H1 (cell line): ENCODE measurements around the gene KLHDC10. TPM values are rescaled to one million over a fixed set of nuclear protein-coding genes. Genes with fewer than 3 reads are reported as not detected.

Experiments
- CTCF ChIA-PET: fragments of 300-600 bp; sonication (Branson Sonifier 250); formaldehyde crosslinking; loops from one replicate; lab custom pipeline; 2021; ENCODE audit not compliant: partially characterized antibody; lab: Charles Lee
- POLR2A ChIA-PET: fragments of 300-600 bp; sonication (Branson Sonifier 250); formaldehyde crosslinking; loops from one replicate; lab custom pipeline; 2021; ENCODE audit warnings: inconsistent platforms; ENCODE audit not compliant: partially characterized antibody; lab: Charles Lee
- DNase-seq, 2 experiments: peaks; one replicate each; pipeline versions ENCODE4 v3.0.0 to v3.0.0-alpha.2; 2010 to 2022; ENCODE audit warnings: low spot score in 2 of 2, low read depth in 1 of 2, mixed read lengths in 1 of 2
- FAIRE-seq: peaks from 2 replicates; lab custom pipeline; 2011; peaks lifted over from hg19 to GRCh38; lab: Jason Lieb, UNC
- H2AFZ ChIP-seq: 2 replicates; pipeline ENCODE4 v1.8.1; 2012; ENCODE audit warnings: low read length, inconsistent platforms
- H2AK5ac ChIP-seq: 2 replicates; pipeline ENCODE4 v1.6.1; 2013; ENCODE audit warnings: low read depth, low read length
- H2BK120ac ChIP-seq: replicated peaks from 2 replicates; pipeline ENCODE3; 2013; ENCODE audit warnings: low read depth, low read length, inconsistent platforms
- H2BK12ac ChIP-seq: 2 replicates; pipeline ENCODE4 v1.6.1; 2013; ENCODE audit warnings: low read depth, low read length
- H2BK15ac ChIP-seq: 2 replicates; pipeline ENCODE4 v1.6.1; 2013; ENCODE audit warnings: low read length
- H2BK20ac ChIP-seq: 2 replicates; pipeline ENCODE4 v1.6.1; 2013; ENCODE audit warnings: low read length
- H2BK5ac ChIP-seq: 2 replicates; pipeline ENCODE4 v1.6.1; 2013; ENCODE audit warnings: low read depth, low read length
- H3K14ac ChIP-seq: 2 replicates; pipeline ENCODE4 v1.6.1; 2013; ENCODE audit warnings: inconsistent platforms; ENCODE audit not compliant: insufficient read length
- H3K18ac ChIP-seq: 2 replicates; pipeline ENCODE4 v1.6.1; 2013; ENCODE audit warnings: low read length; ENCODE audit errors: extremely low read depth
- H3K23ac ChIP-seq: 2 replicates; pipeline ENCODE4 v1.6.1; 2013; ENCODE audit warnings: inconsistent platforms; ENCODE audit not compliant: insufficient read length
- H3K23me2 ChIP-seq: 2 replicates; pipeline ENCODE4 v1.6.1; 2013; ENCODE audit warnings: low read depth, low read length
- H3K27ac ChIP-seq: 2 replicates; pipeline ENCODE4 v1.6.1; 2011; ENCODE audit warnings: low read depth, low read length, inconsistent platforms
- H3K27me3 ChIP-seq, 4 experiments: replicated peaks in 1 of 4; 1 replicate in 1 of 4; 2 replicates in 3 of 4; pipeline versions ENCODE4 v1.6.1 to v1.8.1; 2011 to 2013; ENCODE audit warnings: low read length in 3 of 4, mild to moderate bottlenecking in 3 of 4, inconsistent platforms in 2 of 4, mixed read lengths in 2 of 4, moderate library complexity in 1 of 4; ENCODE audit not compliant: control insufficient read depth in 3 of 4, insufficient read depth in 3 of 4; ENCODE audit errors: extremely low read depth in 1 of 4
- H3K36me3 ChIP-seq, 4 experiments: 2 replicates each; pipeline versions ENCODE4 v1.6.1 to v1.8.1; 2011 to 2013; ENCODE audit warnings: mild to moderate bottlenecking in 4 of 4, low read length in 3 of 4, moderate library complexity in 2 of 4, control low read depth in 1 of 4, inconsistent platforms in 1 of 4; ENCODE audit not compliant: insufficient read depth in 4 of 4, control insufficient read depth in 2 of 4
- H3K4ac ChIP-seq: replicated peaks from 2 replicates; pipeline ENCODE3; 2013; ENCODE audit warnings: low read length, low read depth, mixed read lengths, inconsistent platforms; ENCODE audit not compliant: insufficient read length
- H3K4me1 ChIP-seq, 4 experiments: replicated peaks in 1 of 4; 1 replicate in 1 of 4; 2 replicates in 3 of 4; pipeline versions ENCODE4 v1.6.1 to v1.8.1; 2011 to 2013; ENCODE audit warnings: low read length in 3 of 4, inconsistent platforms in 2 of 4, mixed read lengths in 1 of 4; ENCODE audit not compliant: insufficient read depth in 4 of 4, control insufficient read depth in 3 of 4
- H3K4me2 ChIP-seq, 2 experiments: 2 replicates each; pipeline versions ENCODE4 v1.6.1 to v1.8.1; 2011 to 2013; ENCODE audit warnings: low read depth in 2 of 2, low read length in 2 of 2, control low read depth in 1 of 2, inconsistent platforms in 1 of 2, mild to moderate bottlenecking in 1 of 2; ENCODE audit not compliant: insufficient read depth in 1 of 2
- H3K4me3 ChIP-seq, 4 experiments: fragments of 200-600, 300-600 bp in 1 of 4; sonication (generic), shearing (Covaris generic), sonication (Bioruptor Twin) in 1 of 4; 2 replicates each; pipeline versions ENCODE4 v1.5.1 to v1.8.1; 2011 to 2016; ENCODE audit warnings: low read length in 4 of 4, low read depth in 3 of 4, control low read depth in 2 of 4, inconsistent platforms in 2 of 4, mild to moderate bottlenecking in 2 of 4, mixed read lengths in 1 of 4, moderate library complexity in 1 of 4; ENCODE audit not compliant: insufficient read depth in 2 of 4; ENCODE audit errors: extremely low read depth in 1 of 4
- H3K56ac ChIP-seq: replicated peaks from 2 replicates; pipeline ENCODE3; 2013; ENCODE audit warnings: low read depth, mild to moderate bottlenecking, mixed read lengths, low read length, inconsistent platforms; ENCODE audit not compliant: insufficient read length
- H3K79me1 ChIP-seq: 2 replicates; pipeline ENCODE4 v1.6.1; 2013; ENCODE audit warnings: low read depth, low read length, control low read depth
- H3K79me2 ChIP-seq, 2 experiments: 2 replicates each; pipeline versions ENCODE4 v1.6.1 to v1.8.1; 2012 to 2013; ENCODE audit warnings: low read length in 2 of 2, mild to moderate bottlenecking in 2 of 2, inconsistent platforms in 1 of 2; ENCODE audit not compliant: insufficient read depth in 2 of 2, control insufficient read depth in 1 of 2
- H3K9ac ChIP-seq, 4 experiments: replicated peaks in 1 of 4; 1 replicate in 1 of 4; 2 replicates in 3 of 4; pipeline versions ENCODE4 v1.6.1 to v1.8.1; 2011 to 2013; ENCODE audit warnings: low read depth in 3 of 4, low read length in 3 of 4, control low read depth in 2 of 4, mild to moderate bottlenecking in 2 of 4, moderate library complexity in 2 of 4, inconsistent platforms in 1 of 4; ENCODE audit errors: extremely low read depth in 1 of 4
- H3K9me3 ChIP-seq, 2 experiments: 2 replicates each; pipeline versions ENCODE4 v1.6.1 to v1.8.1; 2012 to 2013; ENCODE audit warnings: mild to moderate bottlenecking in 2 of 2, moderate library complexity in 2 of 2, control low read depth in 1 of 2, inconsistent platforms in 1 of 2, low read depth in 1 of 2, low read length in 1 of 2, mixed read lengths in 1 of 2; ENCODE audit not compliant: insufficient read depth in 2 of 2
- H4K20me1 ChIP-seq, 2 experiments: replicated peaks in 1 of 2; 2 replicates each; pipeline versions ENCODE3 to v1.8.1; 2011 to 2013; ENCODE audit warnings: inconsistent platforms in 2 of 2, low read length in 2 of 2, mild to moderate bottlenecking in 1 of 2; ENCODE audit not compliant: insufficient read depth in 2 of 2, control insufficient read depth in 1 of 2
- H4K5ac ChIP-seq: 2 replicates; pipeline ENCODE4 v1.6.1; 2013; ENCODE audit warnings: low read length, low read depth, mixed read lengths, inconsistent platforms; ENCODE audit not compliant: insufficient read length
- H4K8ac ChIP-seq: 2 replicates; pipeline ENCODE4 v1.8.0; 2013; ENCODE audit warnings: mild to moderate bottlenecking, moderate library complexity, low read length, inconsistent platforms; ENCODE audit not compliant: insufficient read depth; ENCODE audit errors: extremely low read depth
- H4K91ac ChIP-seq: replicated peaks from 2 replicates; pipeline ENCODE3; 2013; ENCODE audit warnings: low read length, mixed read lengths, inconsistent platforms; ENCODE audit not compliant: insufficient read length
- ATF3 ChIP-seq: IDR thresholded peaks from 2 replicates; pipeline ENCODE4 v1.6.1; 2011; ENCODE audit warnings: low read depth, mild to moderate bottlenecking, low read length; ENCODE audit not compliant: insufficient read depth
- CEBPB ChIP-seq: IDR thresholded peaks from 2 replicates; pipeline ENCODE4 v1.6.1; 2012; ENCODE audit warnings: low read depth, low read length
- CHD1 ChIP-seq: IDR thresholded peaks from 2 replicates; pipeline ENCODE4 v1.6.1; 2012; ENCODE audit warnings: low read depth, low read length, improper control_type of control experiment
- E2F6 ChIP-seq: IDR thresholded peaks from 2 replicates; pipeline ENCODE4 v1.6.1; 2012; ENCODE audit warnings: inconsistent platforms
- EZH2 ChIP-seq: fragments of 200-600 bp; sonication (generic); IDR thresholded peaks from 2 replicates; pipeline ENCODE4 v1.7.1; 2012; ENCODE audit warnings: low read depth, mild to moderate bottlenecking, moderate library complexity, low read length, inconsistent platforms; ENCODE audit not compliant: severe bottlenecking
- MAX ChIP-seq: IDR thresholded peaks from 2 replicates; pipeline ENCODE4 v1.6.1; 2012; ENCODE audit warnings: inconsistent platforms
- RBBP5 ChIP-seq: IDR thresholded peaks from 2 replicates; pipeline ENCODE4 v1.7.1; 2012; ENCODE audit warnings: low read depth, mild to moderate bottlenecking, inconsistent platforms, low read length, moderate library complexity, borderline replicate concordance
- RNF2 ChIP-seq: fragments of 200-900, 300-1000 bp; sonication (generic); IDR thresholded peaks from 2 replicates; pipeline ENCODE4 v1.7.1; 2016; ENCODE audit warnings: borderline replicate concordance, low read depth, mild to moderate bottlenecking, antibody characterized with exemption, low read length; ENCODE audit not compliant: poor library complexity, severe bottlenecking; ENCODE audit errors: missing control alignments
- SP2 ChIP-seq: IDR thresholded peaks from 2 replicates; pipeline ENCODE4 v1.6.1; 2012; ENCODE audit warnings: mild to moderate bottlenecking, low read length, inconsistent platforms
- TAF7 ChIP-seq: optimal IDR thresholded peaks from 2 replicates; pipeline ENCODE3; 2011; ENCODE audit warnings: low read depth, mild to moderate bottlenecking, inconsistent platforms, low read length, moderate library complexity, borderline replicate concordance
- TCF12 ChIP-seq: IDR thresholded peaks from 2 replicates; pipeline ENCODE4 v1.6.1; 2011; ENCODE audit warnings: low read depth, mild to moderate bottlenecking, low read length
- ZNF274 ChIP-seq: IDR thresholded peaks from 2 replicates; pipeline ENCODE4 v1.7.0; 2012; ENCODE audit warnings: low read length, borderline replicate concordance; ENCODE audit errors: extremely low read depth
- whole genome bisulfite sequencing, 2 experiments: shearing (Covaris generic) in 1 of 2; methylation state at CpG; one replicate each; pipeline versions ENCODE4 v1.1.6 to v1.1.7; 2013 to 2015; ENCODE audit warnings: low lambda C conversion rate in 2 of 2, mixed read lengths in 2 of 2, inconsistent platforms in 1 of 2, low coverage in 1 of 2, missing lambda C conversion rate in 1 of 2; ENCODE audit not compliant: insufficient replicate concordance in 2 of 2, insufficient coverage in 1 of 2, insufficient read length in 1 of 2; ENCODE audit errors: extremely low coverage in 1 of 2, missing lambda C conversion rate in 1 of 2; 5-methylcytosine and 5-hydroxymethylcytosine counted together
- polyA plus RNA-seq, 7 experiments: library from polyadenylated mRNA; depleted of rRNA in 3 of 7; stranded (reverse) in 5 of 7; unstranded in 2 of 7; fragments of >200 nt in 5 of 7; fragments of 200-250 nt in 2 of 7; gene quantifications; 1 replicate in 5 of 7; 2 replicates in 1 of 7; 4 replicates in 1 of 7; pipeline versions ENCODE4 v1.2.1 to v1.2.3, GENCODE V29; 2011 to 2013; ENCODE audit warnings: missing spikeins in 2 of 7, mixed read lengths in 2 of 7
- total RNA-seq: library from RNA; stranded (reverse); fragmentation: NEBNext Ultra II Directional; extraction: Animal tissue kit (Norgen Biotek cat#: 25700); gene quantifications from 2 replicates; pipeline ENCODE4 v1.2.1, GENCODE V29; 2021

Gene KLHDC10
- total and polyA plus RNA-seq, 2 of the 8 experiments (the other 6 are each of a cell fraction or from before 2014, with no cell fraction given), result 6.6 to 14.5 TPM

GRCh38 chr7:130127821-130128317 lies 57.5 kb downstream of the KLHDC10 start:
- no peak overlapping the region for H2BK15ac ChIP-seq
- H3K27ac ChIP-seq, result no peak overlapping the region; the same call in 1 of the 2 replicates
- H3K4ac ChIP-seq, result no peak overlapping the region
- H3K4me3 ChIP-seq, result no peak overlapping the region
- H4K5ac ChIP-seq, result no peak overlapping the region
- peaks cover 0 to 31% (median 8%) of the 10 kb centered on the region in 4 experiments; a peak in 7 of 8 replicates for H3K36me3 ChIP-seq
- H3K9ac ChIP-seq, result no peak overlapping the region
- no peak overlapping the region for H3K56ac ChIP-seq
- ChIA-PET CTCF (interaction anchor here (1.6 kb wide), 1 partner anchor 56 kb away, joined by 4 read pairs; no protein-coding TSS in a partner anchor), POLR2A (interaction anchor here (0.9 kb wide), 1 partner anchor 22 kb away, joined by 3 read pairs; no protein-coding TSS in a partner anchor)
- H2BK5ac ChIP-seq, result no peak overlapping the region
- H2BK12ac ChIP-seq, result no peak overlapping the region
- H4K20me1 ChIP-seq, result peaks cover 0 to under 1% of the 10 kb centered on the region in 2 experiments
- H3K4me1 ChIP-seq, result no peaks in the 10 kb centered on the region
- DNase-seq (no peak), FAIRE-seq (no peak)
- H4K8ac ChIP-seq, result no peak overlapping the region
- H2AK5ac ChIP-seq, result no peak overlapping the region
- H4K91ac ChIP-seq, result no peak overlapping the region
- H3K23me2 ChIP-seq, result peaks cover under 1% of the 10 kb centered on the region; the same call in 1 of the 2 replicates
- H2BK120ac ChIP-seq, result no peak overlapping the region
- no peak overlapping the region for H3K14ac ChIP-seq
- H2AFZ ChIP-seq, result no peak overlapping the region
- no peaks in the 10 kb centered on the region for H3K79me1 ChIP-seq
- H3K79me2 ChIP-seq, result no peaks in the 10 kb centered on the region
- 68% methylated on average over 1 of the region's 1 CpG; no CpG with 5 or more reads in 1 of the 2 experiments for WGBS, 2 experiments
- H3K23ac ChIP-seq, result no peak overlapping the region
- H2BK20ac ChIP-seq, result no peak overlapping the region
- no peak overlapping the region for H3K18ac ChIP-seq
- no peaks in the 10 kb centered on the region for H3K27me3 ChIP-seq
- H3K9me3 ChIP-seq, result no peaks in the 10 kb centered on the region
- H3K4me2 ChIP-seq, result no peak overlapping the region
- TF ChIP-seq TAF7 (no peak), CEBPB (no peak), RNF2 (no peak), RBBP5 (no peak), CHD1 (no peak), SP2 (no peak), MAX (no peak), ATF3 (no peak), TCF12 (no peak), ZNF274 (no peak), E2F6 (no peak), EZH2 (no peak)
